WTC11 (cell line): ENCODE results near the gene TYROBP. TPM values are rescaled to one million over a fixed set of nuclear protein-coding genes. Genes with fewer than 3 reads are reported as not detected.

Experiments
- ATAC-seq: fragments of 200-7000 bp; cut with Tn5 transposase; 2 replicates; pipeline ENCODE4 v1.10.0; 2021; ENCODE audit warnings: mild to moderate bottlenecking, moderate library complexity
- CTCF ChIA-PET: fragments of 300-600 bp; sonication (Branson Sonifier 250); formaldehyde crosslinking; loops from one replicate; lab custom pipeline; 2021; ENCODE audit warnings: antibody characterized with exemption; lab: Charles Lee
- POLR2A ChIA-PET: fragments of 350-600 bp; sonication (Branson Sonifier 250); formaldehyde crosslinking; loops from one replicate; lab custom pipeline; 2021; ENCODE audit warnings: antibody characterized with exemption; lab: Charles Lee
- DNase-seq: peaks from one replicate; pipeline ENCODE4 v3.0.0; 2021; ENCODE audit warnings: low spot score
- H3K27ac Mint-ChIP-seq: 2 replicates; pipeline ENCODE4 v1.8.0; 2021; ENCODE audit warnings: mixed read lengths
- H3K27me3 Mint-ChIP-seq: 2 replicates; pipeline ENCODE4 v1.8.0; 2021; ENCODE audit warnings: low read depth, mild to moderate bottlenecking, moderate library complexity, mixed read lengths
- H3K36me3 Mint-ChIP-seq: 2 replicates; pipeline ENCODE4 v1.8.0; 2021; ENCODE audit warnings: mixed read lengths
- H3K4me1 Mint-ChIP-seq: 2 replicates; pipeline ENCODE4 v1.8.0; 2022; ENCODE audit warnings: mixed read lengths
- H3K4me3 Mint-ChIP-seq: 2 replicates; pipeline ENCODE4 v1.8.0; 2021; ENCODE audit warnings: mild to moderate bottlenecking, moderate library complexity, mixed read lengths
- H3K9me3 Mint-ChIP-seq: 2 replicates; pipeline ENCODE4 v1.8.0; 2021; ENCODE audit warnings: mixed read lengths
- ATF6 ChIP-seq: sonication (generic); formaldehyde crosslinking; IDR thresholded peaks from 2 replicates; pipeline ENCODE4 v1.8.1; 2023; ENCODE audit warnings: mild to moderate bottlenecking, missing genetic modification reagents
- E2F1 ChIP-seq: sonication (generic); formaldehyde crosslinking; IDR thresholded peaks from 2 replicates; pipeline ENCODE4 v1.8.0; 2022; ENCODE audit warnings: mild to moderate bottlenecking, missing genetic modification reagents
- FOXP1 ChIP-seq: sonication (generic); formaldehyde crosslinking; IDR thresholded peaks from 2 replicates; pipeline ENCODE4 v1.8.0; 2022; ENCODE audit warnings: missing genetic modification reagents, mild to moderate bottlenecking, moderate library complexity, borderline replicate concordance
- GTF2I ChIP-seq: fragments of 250-450 bp; sonication (Bioruptor Pico); conservative IDR thresholded peaks from 2 replicates; pipeline ENCODE4 v1.4.0; 2021; ENCODE audit warnings: mild to moderate bottlenecking
- IRF2 ChIP-seq: sonication (generic); formaldehyde crosslinking; IDR thresholded peaks from 2 replicates; pipeline ENCODE4 v1.8.0; 2022; ENCODE audit warnings: low read depth, missing genetic modification reagents, borderline replicate concordance
- KAT7 ChIP-seq: sonication (generic); formaldehyde crosslinking; IDR thresholded peaks from 2 replicates; pipeline ENCODE4 v1.8.1; 2023; ENCODE audit warnings: missing genetic modification reagents, mild to moderate bottlenecking, borderline replicate concordance
- MAX ChIP-seq: sonication (generic); formaldehyde crosslinking; IDR thresholded peaks from 2 replicates; pipeline ENCODE4 v1.8.0; 2022; ENCODE audit warnings: mild to moderate bottlenecking, missing genetic modification reagents
- NFATC4 ChIP-seq: fragments of 250-450 bp; sonication (Bioruptor Pico); IDR thresholded peaks from 2 replicates; pipeline ENCODE4 v1.9.0; 2021; ENCODE audit warnings: mild to moderate bottlenecking
- NR3C1 ChIP-seq: sonication (generic); formaldehyde crosslinking; conservative IDR thresholded peaks from 2 replicates; pipeline ENCODE4 v1.8.1; 2023; ENCODE audit warnings: low read depth, mild to moderate bottlenecking, missing genetic modification reagents
- SMAD3 ChIP-seq: sonication (generic); formaldehyde crosslinking; IDR thresholded peaks from 2 replicates; pipeline ENCODE4 v1.8.0; 2022; ENCODE audit warnings: missing genetic modification reagents, mild to moderate bottlenecking, borderline replicate concordance
- SP1 ChIP-seq: sonication (generic); formaldehyde crosslinking; conservative IDR thresholded peaks from 2 replicates; pipeline ENCODE4 v1.8.1; 2022; ENCODE audit warnings: missing genetic modification reagents
- TCF7 ChIP-seq: sonication (generic); formaldehyde crosslinking; IDR thresholded peaks from 2 replicates; pipeline ENCODE4 v1.8.0; 2022; ENCODE audit warnings: mild to moderate bottlenecking, low read depth, missing genetic modification reagents, moderate library complexity
- TEAD4 ChIP-seq: sonication (generic); formaldehyde crosslinking; IDR thresholded peaks from 2 replicates; pipeline ENCODE4 v1.8.0; 2022; ENCODE audit warnings: mild to moderate bottlenecking, missing genetic modification reagents
- TP53 ChIP-seq: sonication (generic); formaldehyde crosslinking; IDR thresholded peaks from 2 replicates; pipeline ENCODE4 v1.8.1; 2023; ENCODE audit warnings: mild to moderate bottlenecking, missing genetic modification reagents
- ZNF317 ChIP-seq: sonication (generic); formaldehyde crosslinking; IDR thresholded peaks from 2 replicates; pipeline ENCODE4 v1.8.1; 2023; ENCODE audit warnings: low read depth, mild to moderate bottlenecking, moderate library complexity, missing genetic modification reagents, borderline replicate concordance
- ZNF396 ChIP-seq: fragments of 250-450 bp; sonication (Bioruptor Pico); IDR thresholded peaks from 2 replicates; pipeline ENCODE4 v1.8.0; 2021; ENCODE audit warnings: mild to moderate bottlenecking, moderate library complexity, borderline replicate concordance
- total RNA-seq: library from RNA; stranded (reverse); gene quantifications from 3 replicates; pipeline ENCODE4 v1.2.3, GENCODE V29; 2021
- TF ChIP-seq, protein P1 (sequence below): fragments of 250-450 bp; sonication (Bioruptor Pico); IDR thresholded peaks from 2 replicates; pipeline ENCODE4 v2.1.2; 2022; ENCODE audit warnings: mild to moderate bottlenecking, moderate library complexity
- TF ChIP-seq, protein P2 (sequence below): sonication (generic); formaldehyde crosslinking; IDR thresholded peaks from 2 replicates; pipeline ENCODE4 v1.8.0; 2023; ENCODE audit warnings: mild to moderate bottlenecking, missing genetic modification reagents
- TF ChIP-seq, protein P3 (sequence below): fragments of 250-450 bp; sonication (Bioruptor Pico); IDR thresholded peaks from 2 replicates; pipeline ENCODE4 v1.8.0; 2021; ENCODE audit warnings: mild to moderate bottlenecking

The TYROBP gene
- total RNA-seq, 1 experiment from 2014 or later = 0.46 TPM

DNA sequence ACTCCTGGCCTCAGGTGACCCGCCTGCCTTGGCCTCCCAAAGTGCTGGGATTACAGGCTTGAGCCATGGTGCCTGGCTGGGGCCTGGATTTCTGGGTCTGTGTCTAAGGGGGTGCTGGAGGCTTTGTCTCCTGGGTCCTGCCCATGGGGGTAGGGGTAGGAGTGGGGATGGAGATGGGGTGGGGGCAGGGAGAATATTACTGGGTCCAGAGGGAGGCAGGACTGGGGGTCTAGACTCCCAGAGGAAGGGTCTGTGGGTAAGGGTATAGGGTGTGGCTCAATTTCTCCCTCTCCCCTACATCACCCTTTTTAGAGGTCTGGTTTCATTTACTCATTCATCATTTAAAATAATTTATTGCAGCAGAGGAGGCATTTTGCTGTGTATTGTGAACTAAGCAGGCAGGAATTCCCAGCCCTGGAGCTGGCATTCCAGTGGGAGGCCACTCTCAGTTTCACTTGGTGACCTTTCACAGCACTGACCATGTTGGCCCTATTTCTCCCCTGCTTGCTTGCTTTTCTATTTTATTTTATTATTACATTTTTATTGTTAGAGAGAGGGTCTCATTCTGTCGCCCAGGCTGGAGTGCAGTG, 6.9 kb downstream of the TYROBP start:
- H3K4me1 Mint-ChIP-seq = peaks cover 18% of the 10 kb centered on the region
- H3K36me3 Mint-ChIP-seq = peaks cover 9% of the 10 kb centered on the region
- DNase-seq = no peak
- TF ChIP-seq GTF2I (CRISPR knock-in tag) (no peak), KAT7 (CRISPR knock-in tag) (no peak), ZNF396 (CRISPR knock-in tag) (no peak)
- H3K9me3 Mint-ChIP-seq = no peaks in the 10 kb centered on the region
- no peak for ATAC-seq
- CTCF ChIA-PET = interaction anchor here (0.7 to 1.3 kb wide), 3 partner anchors 76 to 153 kb away, joined by 3 to 4 read pairs (median 3); partner anchors contain the start of gene LIN37
- H3K27me3 Mint-ChIP-seq = peaks cover 18% of the 10 kb centered on the region
- POLR2A ChIA-PET = interaction anchor here (0.6 kb wide), 1 partner anchor 267 kb away, joined by 4 read pairs; no protein-coding TSS in a partner anchor
- H3K4me3 Mint-ChIP-seq = peak overlapping the region; percentile 93
- H3K27ac Mint-ChIP-seq = no peak overlapping the region

DNA sequence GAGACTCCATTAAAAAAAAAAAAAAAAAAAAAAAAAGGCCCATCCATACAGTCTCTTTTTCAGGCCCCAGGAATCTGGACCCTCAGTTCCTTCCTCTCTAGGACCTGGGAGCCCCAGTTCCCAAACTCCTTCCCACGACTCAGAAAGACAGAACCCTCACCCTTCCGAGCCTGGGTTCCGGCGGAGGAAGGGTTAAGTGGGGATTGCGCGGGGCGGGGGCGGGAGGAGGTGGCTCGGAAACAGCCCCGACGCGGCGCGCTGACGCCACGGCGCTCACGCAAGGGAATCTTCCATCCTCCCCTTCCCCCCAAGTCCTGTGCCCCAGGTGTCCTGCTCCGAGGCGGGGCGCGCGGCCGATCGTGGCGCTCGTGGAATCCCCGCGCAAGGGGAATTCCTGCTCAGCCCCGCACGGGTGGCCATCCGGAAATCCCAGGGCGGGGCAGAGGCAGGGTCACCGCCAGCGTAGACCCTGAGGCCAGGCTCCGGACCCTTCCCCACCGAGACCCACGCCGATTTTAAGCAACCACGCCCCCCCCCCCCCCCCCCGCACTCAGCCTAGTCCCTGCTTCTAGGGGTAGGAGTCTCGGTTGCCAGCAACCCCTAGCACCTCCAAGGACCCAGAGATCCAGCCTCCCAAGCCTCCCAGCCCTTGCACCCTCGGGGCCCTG, 8.4 kb downstream of the TYROBP start:
- H3K4me1 Mint-ChIP-seq = peaks cover 18% of the 10 kb centered on the region
- no peaks in the 10 kb centered on the region for H3K9me3 Mint-ChIP-seq
- peaks cover 18% of the 10 kb centered on the region for H3K27me3 Mint-ChIP-seq
- H3K36me3 Mint-ChIP-seq = peaks cover 19% of the 10 kb centered on the region
- DNase-seq (peak; percentile 60), ATAC-seq (peak; percentile 6)
- peak overlapping the region; percentile 93 for H3K4me3 Mint-ChIP-seq
- ChIA-PET POLR2A (interaction anchor here (0.6 kb wide), 1 partner anchor 31 kb away, joined by 5 read pairs; no protein-coding TSS in a partner anchor), CTCF (interaction anchor here (1.3 kb wide), 1 partner anchor 77 kb away, joined by 3 read pairs; no protein-coding TSS in a partner anchor)
- peak overlapping the region; percentile 80; the same call in 1 of the 2 replicates for H3K27ac Mint-ChIP-seq
- TF ChIP-seq ZNF317 (CRISPR knock-in tag) = no peak
- peak; percentile 72 for TF ChIP-seq SP1 (CRISPR knock-in tag)
- TF ChIP-seq, protein P1, sequence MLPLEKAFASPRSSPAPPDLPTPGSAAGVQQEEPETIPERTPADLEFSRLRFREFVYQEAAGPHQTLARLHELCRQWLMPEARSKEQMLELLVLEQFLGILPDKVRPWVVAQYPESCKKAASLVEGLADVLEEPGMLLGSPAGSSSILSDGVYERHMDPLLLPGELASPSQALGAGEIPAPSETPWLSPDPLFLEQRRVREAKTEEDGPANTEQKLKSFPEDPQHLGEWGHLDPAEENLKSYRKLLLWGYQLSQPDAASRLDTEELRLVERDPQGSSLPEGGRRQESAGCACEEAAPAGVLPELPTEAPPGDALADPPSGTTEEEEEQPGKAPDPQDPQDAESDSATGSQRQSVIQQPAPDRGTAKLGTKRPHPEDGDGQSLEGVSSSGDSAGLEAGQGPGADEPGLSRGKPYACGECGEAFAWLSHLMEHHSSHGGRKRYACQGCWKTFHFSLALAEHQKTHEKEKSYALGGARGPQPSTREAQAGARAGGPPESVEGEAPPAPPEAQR (CRISPR knock-in tag) = no peak
- TF ChIP-seq NR3C1 (CRISPR knock-in tag) = no peak
- TF ChIP-seq TEAD4 (CRISPR knock-in tag) = no peak
- TF ChIP-seq IRF2 (CRISPR knock-in tag) = no peak
- TF ChIP-seq, protein P2, sequence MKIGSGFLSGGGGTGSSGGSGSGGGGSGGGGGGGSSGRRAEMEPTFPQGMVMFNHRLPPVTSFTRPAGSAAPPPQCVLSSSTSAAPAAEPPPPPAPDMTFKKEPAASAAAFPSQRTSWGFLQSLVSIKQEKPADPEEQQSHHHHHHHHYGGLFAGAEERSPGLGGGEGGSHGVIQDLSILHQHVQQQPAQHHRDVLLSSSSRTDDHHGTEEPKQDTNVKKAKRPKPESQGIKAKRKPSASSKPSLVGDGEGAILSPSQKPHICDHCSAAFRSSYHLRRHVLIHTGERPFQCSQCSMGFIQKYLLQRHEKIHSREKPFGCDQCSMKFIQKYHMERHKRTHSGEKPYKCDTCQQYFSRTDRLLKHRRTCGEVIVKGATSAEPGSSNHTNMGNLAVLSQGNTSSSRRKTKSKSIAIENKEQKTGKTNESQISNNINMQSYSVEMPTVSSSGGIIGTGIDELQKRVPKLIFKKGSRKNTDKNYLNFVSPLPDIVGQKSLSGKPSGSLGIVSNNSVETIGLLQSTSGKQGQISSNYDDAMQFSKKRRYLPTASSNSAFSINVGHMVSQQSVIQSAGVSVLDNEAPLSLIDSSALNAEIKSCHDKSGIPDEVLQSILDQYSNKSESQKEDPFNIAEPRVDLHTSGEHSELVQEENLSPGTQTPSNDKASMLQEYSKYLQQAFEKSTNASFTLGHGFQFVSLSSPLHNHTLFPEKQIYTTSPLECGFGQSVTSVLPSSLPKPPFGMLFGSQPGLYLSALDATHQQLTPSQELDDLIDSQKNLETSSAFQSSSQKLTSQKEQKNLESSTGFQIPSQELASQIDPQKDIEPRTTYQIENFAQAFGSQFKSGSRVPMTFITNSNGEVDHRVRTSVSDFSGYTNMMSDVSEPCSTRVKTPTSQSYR = peak; percentile 81
- no peak for TF ChIP-seq NFATC4 (CRISPR knock-in tag)
- no peak; the same call in 1 of the 2 replicates for TF ChIP-seq SMAD3 (CRISPR knock-in tag)
- TF ChIP-seq FOXP1 = no peak; the same call in 1 of the 2 replicates
- TF ChIP-seq, protein P3, sequence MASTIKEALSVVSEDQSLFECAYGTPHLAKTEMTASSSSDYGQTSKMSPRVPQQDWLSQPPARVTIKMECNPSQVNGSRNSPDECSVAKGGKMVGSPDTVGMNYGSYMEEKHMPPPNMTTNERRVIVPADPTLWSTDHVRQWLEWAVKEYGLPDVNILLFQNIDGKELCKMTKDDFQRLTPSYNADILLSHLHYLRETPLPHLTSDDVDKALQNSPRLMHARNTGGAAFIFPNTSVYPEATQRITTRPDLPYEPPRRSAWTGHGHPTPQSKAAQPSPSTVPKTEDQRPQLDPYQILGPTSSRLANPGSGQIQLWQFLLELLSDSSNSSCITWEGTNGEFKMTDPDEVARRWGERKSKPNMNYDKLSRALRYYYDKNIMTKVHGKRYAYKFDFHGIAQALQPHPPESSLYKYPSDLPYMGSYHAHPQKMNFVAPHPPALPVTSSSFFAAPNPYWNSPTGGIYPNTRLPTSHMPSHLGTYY (CRISPR knock-in tag) = no peak
- TF ChIP-seq ATF6 (CRISPR knock-in tag) = no peak
- TF ChIP-seq TP53 (CRISPR knock-in tag) = no peak
- TF ChIP-seq MAX (CRISPR knock-in tag) = 0 out of 2 replicates have a peak, but pooled peaks have one; percentile 14
- no peak for TF ChIP-seq E2F1 (CRISPR knock-in tag)
- no peak for TF ChIP-seq TCF7
